ENCODE measurements around the gene RNASE13.

The RNASE13 gene

GRCh38 chr14:21063479-21063878, 28.9 kb upstream of the RNASE13 start:
- DNase-seq = no peak

- no peak for DNase-seq
Measured at GRCh38 chr14:21061347-21061668, 26.7 kb upstream of the RNASE13 start.

DNA sequence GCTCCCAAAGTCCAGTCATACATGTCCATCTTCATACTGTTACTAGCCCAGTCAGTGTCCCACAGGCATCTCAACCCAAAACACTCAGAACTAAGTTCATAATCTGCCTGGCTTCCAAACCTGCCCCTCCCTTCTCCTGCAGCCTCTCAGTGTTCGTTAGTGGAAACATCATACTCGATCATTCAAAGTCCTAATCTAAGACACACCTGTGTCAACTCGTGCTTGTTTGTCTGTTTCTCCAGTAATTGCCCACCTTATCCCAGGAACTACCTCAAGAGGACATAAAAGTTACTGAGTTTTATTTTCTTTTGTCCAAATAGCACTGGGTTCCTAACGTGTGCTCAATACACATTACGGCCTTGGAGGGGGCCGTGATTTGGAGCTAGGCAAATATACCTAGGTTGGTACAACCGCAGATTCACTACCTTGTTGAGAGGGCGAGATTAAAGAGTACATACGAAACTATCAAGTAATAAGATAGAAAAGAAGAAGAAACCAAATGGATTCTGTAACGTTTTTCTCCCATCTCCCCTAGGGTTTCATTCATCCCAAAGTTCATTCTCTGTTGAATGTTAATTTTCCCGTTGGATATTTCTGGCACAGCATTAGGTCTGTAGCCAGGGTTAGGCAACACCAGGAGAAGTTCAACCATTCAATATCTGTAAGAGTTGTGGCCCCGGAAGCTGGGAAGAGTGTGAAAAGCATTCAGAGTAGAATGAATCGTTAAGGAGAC, 26.2 kb upstream of the RNASE13 start:
- DNase-seq = no peak

- DNase-seq = no peak
Measured at GRCh38 chr14:21059842-21060613, 25.4 kb upstream of the RNASE13 start.

DNA sequence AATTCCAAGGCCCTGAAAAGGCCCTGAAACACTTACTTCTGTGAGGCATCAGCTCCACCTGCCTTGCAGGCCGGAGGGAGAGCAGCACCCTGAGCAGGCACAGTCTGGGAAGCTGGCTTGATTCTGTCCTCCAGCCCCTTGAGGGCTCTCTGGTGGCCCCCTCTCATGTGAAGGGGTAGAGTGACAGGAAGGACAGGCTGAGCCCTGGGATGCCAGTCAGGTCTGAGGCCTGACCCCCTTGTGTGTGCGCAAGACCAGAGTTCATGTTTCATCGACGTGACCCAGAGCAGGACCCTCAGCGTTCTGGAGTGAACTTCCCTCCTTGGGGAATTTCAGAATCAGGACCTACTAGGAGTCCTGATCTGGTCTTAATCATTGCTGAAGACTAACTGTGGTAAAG, 24.3 kb upstream of the RNASE13 start:
- DNase-seq = no peak

DNA sequence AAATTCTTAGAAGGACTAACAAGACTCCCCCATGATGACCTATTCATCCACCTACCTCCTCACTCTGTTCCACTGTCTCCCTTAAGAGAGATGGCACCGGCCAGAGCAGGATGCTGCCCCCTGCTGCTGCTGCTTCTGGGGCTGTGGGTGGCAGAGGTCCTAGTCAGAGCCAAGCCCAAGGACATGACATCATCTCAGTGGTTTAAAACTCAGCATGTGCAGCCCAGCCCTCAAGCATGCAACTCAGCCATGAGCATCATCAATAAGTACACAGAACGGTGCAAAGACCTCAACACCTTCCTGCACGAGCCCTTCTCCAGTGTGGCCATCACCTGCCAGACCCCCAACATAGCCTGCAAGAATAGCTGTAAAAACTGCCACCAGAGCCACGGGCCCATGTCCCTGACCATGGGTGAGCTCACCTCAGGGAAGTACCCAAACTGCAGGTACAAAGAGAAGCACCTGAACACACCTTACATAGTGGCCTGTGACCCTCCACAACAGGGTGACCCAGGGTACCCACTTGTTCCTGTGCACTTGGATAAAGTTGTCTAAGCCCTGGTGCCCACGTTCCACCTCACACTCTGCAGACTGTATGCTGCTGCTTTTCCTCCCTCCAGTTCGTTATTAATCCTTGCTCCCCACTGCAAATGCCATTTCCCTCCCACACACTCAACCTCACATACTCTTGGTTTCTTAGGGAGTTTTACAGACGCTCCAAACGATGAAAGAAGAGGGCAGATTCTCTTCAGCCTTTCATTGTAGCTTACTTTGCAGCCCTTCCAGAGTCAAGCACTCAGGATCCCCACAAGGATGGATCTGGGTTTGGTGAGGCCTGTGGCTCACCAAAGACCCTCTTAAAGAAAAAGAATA, 23.4 kb upstream of the RNASE13 start, which contains the start of gene RNASE8:
Gene RNASE8, plus strand, starts transcription at position 20 of the 873 bp plus-strand sequence. Its CDS starts 71 bp downstream, at position 91.
- DNase-seq = no peak

- DNase-seq = no peak
Measured at GRCh38 chr14:21056520-21057163, 22.0 kb upstream of the RNASE13 start.

GRCh38 chr14:21055432-21056117, 21.0 kb upstream of the RNASE13 start:
- DNase-seq = no peak

DNA sequence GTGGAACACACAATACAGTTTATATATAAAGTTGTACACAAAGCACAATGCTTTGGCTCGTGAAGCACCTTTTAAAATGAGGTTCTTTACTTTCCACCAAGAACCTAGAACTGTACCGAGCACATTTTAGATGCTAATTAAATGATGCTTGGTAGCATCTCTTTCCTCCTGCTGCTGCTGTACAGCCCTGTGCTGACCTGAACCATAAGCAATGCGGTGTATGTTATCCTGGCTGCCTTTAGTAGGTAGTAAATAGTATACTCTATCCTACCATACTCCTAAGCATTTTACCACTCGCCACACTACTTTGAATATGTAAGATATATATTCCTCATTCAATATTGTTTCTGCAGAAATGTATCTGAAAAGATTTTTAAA, 20.1 kb upstream of the RNASE13 start:
- no peak for DNase-seq

- no peak for DNase-seq
Measured at GRCh38 chr14:21054123-21054767, 19.6 kb upstream of the RNASE13 start.

DNA sequence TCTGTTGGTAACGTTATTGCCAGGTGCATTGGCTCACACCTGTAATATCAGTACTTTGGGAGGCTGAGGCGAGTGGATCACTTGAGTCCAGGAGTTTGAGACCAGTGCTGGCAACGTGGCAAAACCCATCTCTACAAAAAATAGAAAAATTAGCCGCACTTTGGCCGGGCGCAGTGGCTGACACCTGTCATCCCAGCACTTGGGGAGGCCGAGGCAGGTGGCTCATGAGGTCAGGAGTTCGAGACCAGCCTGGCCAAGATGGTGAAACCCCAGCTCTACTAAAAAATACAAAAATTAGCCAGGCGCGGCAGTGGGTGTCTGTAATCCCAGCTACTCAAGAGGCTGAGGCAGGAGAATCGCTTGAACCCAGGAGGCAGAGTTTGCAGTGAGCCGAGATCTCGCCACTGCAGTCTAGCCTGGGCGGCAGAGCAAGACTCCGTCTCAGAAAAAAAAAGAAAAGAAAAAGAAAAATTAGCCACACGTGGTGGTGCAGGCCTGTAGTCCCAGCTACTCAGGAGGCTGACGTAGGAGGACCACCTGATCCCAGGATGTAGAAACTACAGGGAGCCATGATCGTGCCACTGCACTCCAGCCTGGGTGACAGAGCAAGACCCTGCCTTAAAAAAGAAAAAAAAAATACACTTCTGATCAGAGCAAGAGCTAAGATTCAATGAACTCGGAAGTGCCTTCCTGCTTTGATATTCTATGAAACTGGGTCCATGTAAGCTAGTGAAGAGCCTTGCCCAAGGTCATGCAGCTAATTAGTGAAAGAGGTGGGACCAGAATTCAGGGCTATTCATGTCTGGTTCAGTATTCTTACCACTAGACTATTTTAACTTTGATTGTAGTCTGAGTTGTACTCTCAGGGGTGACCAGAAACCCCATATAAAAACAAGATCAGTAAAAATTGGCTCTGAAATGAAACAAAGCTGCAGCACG, 18.8 kb upstream of the RNASE13 start:
- DNase-seq = no peak

GRCh38 chr14:21050597-21050996, 16.0 kb upstream of the RNASE13 start:
- no peak for DNase-seq

GRCh38 chr14:21049271-21049673, 14.7 kb upstream of the RNASE13 start:
- DNase-seq = no peak

- no peak for DNase-seq
Measured at GRCh38 chr14:21048638-21049037, 14.0 kb upstream of the RNASE13 start.

- no peak for DNase-seq
Measured at GRCh38 chr14:21047378-21047781, 12.8 kb upstream of the RNASE13 start.

DNA sequence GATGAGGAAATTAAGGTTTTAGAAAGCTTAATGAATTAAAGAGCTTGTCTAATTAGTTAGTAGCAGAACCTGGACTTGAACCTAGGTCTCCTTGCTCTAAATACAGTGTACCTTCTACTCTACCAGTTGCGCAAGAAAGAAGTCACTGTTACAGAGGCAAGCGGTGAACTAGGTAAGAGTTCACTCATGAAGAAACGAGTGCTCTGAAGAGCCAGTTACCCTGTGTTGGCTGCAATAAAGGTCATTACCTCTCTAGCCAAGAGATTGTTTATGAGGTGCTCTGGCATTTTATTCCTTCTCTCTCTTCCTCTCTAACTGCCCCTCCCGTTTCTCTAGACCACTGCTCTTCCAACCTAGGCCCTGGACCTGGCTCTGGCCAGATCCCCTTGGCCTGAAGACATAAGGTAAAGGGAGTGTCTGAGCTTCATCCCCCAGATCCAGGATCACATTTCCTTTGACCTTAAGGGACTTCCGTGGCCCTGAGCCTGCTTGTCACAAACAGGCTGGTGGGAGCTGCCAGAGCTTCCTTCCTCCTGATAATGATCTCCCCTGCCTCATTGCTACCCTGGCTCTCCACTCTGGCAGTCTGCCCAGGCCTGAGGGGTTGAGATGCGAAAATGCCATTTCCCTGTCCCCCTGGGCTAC, 9.5 kb upstream of the RNASE13 start:
- DNase-seq = no peak

GRCh38 chr14:21043387-21043973, 8.9 kb upstream of the RNASE13 start:
- no peak for DNase-seq

DNA sequence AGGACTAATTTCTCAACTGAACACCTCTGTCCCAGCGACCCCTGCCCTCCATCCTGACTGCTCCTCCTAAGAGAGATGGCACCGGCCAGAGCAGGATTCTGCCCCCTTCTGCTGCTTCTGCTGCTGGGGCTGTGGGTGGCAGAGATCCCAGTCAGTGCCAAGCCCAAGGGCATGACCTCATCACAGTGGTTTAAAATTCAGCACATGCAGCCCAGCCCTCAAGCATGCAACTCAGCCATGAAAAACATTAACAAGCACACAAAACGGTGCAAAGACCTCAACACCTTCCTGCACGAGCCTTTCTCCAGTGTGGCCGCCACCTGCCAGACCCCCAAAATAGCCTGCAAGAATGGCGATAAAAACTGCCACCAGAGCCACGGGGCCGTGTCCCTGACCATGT, 8.3 kb upstream of the RNASE13 start:
- no peak for DNase-seq

- no peak for DNase-seq
Measured at GRCh38 chr14:21041676-21042433, 7.2 kb upstream of the RNASE13 start, which contains the start of gene RNASE7. Gene RNASE7, plus strand, starts transcription at chr14:21042362. Its CDS starts 631 bp downstream, at chr14:21042993.
